ENCODE measurements around the gene ASTN2. TPM values are rescaled to one million over a fixed set of nuclear protein-coding genes. Genes with fewer than 3 reads are reported as not detected.

The ASTN2 gene
- total RNA-seq, 1 donor from 2014 or later, result 10.0 TPM

DNA sequence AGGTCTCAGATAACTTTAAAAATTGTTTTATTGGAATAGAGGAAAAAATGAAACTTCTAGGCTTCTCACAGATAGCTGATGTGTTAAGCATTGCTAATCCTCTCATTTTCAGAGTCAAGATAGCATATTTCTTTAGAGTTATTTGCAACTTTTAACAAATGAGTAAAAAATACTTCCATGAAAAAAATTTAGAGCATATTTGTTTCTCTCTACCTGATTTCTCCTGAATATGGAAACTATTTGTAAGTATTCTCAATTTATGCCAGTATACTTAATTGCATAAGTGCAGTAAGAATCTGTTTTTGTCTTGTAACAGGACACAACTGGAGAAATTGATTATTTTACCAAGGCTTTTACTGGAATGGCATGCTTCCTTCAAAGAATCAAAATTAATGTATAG lies 731.3 kb downstream of the ASTN2 start:
- Mint-ChIP-seq H3K27me3 (ENCODE audit: unreplicated experiment) (peaks cover 7% of the 10 kb centered on the region), H3K9me3 (ENCODE audit: unreplicated experiment) (no peaks in the 10 kb centered on the region), H3K4me3 (ENCODE audit: unreplicated experiment) (no peak overlapping the region), H3K36me3 (ENCODE audit: low read depth, unreplicated experiment) (no peaks in the 10 kb centered on the region), H3K4me1 (ENCODE audit: unreplicated experiment) (peaks cover 14% of the 10 kb centered on the region), H3K27ac (ENCODE audit: unreplicated experiment) (no peak overlapping the region)
- no peak for DNase-seq (ENCODE audit: low spot score)
- TF ChIP-seq CTCF (IDR thresholded peaks at IDR 0.05; ENCODE audit: unreplicated experiment), result no peak

DNA sequence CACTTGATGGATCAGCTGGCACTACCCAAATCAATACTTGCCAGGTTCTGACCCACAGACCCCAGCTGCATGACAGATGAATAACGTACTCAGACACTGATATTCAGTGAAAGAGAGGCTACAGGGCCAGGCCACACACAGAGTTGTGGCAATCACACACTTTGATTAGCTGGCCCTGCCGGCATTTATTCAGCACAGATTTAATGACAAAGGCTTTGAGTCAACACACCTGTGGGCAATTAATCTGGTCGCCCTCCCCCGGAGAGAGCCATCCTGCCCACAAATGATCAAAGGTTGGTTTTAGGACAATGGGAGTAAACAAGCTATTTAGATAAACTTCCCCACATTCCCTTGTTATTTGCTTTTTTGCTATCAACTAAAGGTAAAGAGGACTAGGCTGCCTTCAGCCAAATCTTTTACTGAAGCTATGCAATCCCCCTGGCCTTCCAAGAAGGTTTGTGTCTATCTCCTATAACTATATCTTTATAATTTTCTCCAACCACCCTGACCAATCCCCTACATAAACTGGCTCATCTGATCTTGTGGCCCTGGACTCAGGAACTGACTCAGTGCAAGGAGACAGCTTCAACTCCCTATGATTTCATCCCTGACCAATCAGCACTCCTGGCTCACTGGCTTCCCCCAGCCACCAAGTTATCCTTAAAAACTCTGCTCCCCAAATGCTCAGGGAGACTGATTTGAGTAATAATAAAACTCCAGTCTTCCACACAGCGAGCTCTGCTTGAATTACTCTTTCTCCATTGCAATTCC lies 740.5 kb downstream of the ASTN2 start:
- H3K27me3 Mint-ChIP-seq (ENCODE audit: unreplicated experiment), result no peaks in the 10 kb centered on the region
- H3K9me3 Mint-ChIP-seq (ENCODE audit: unreplicated experiment), result peaks cover 6% of the 10 kb centered on the region
- no peak for TF ChIP-seq CTCF (IDR thresholded peaks at IDR 0.05; ENCODE audit: unreplicated experiment)
- DNase-seq (ENCODE audit: low spot score), result no peak
- H3K36me3 Mint-ChIP-seq (ENCODE audit: low read depth, unreplicated experiment), result peaks cover 25% of the 10 kb centered on the region
- H3K27ac Mint-ChIP-seq (ENCODE audit: unreplicated experiment), result no peak overlapping the region
- H3K4me3 Mint-ChIP-seq (ENCODE audit: unreplicated experiment), result no peak overlapping the region
- no peaks in the 10 kb centered on the region for H3K4me1 Mint-ChIP-seq (ENCODE audit: unreplicated experiment)

GRCh38 chr9:116673375-116673774 lies 741.5 kb downstream of the ASTN2 start:
- Mint-ChIP-seq H3K27ac (ENCODE audit: unreplicated experiment) (no peak overlapping the region), H3K36me3 (ENCODE audit: low read depth, unreplicated experiment) (peaks cover 25% of the 10 kb centered on the region), H3K4me1 (ENCODE audit: unreplicated experiment) (no peaks in the 10 kb centered on the region), H3K4me3 (ENCODE audit: unreplicated experiment) (no peak overlapping the region), H3K9me3 (ENCODE audit: unreplicated experiment) (peaks cover 6% of the 10 kb centered on the region), H3K27me3 (ENCODE audit: unreplicated experiment) (no peaks in the 10 kb centered on the region)
- DNase-seq (ENCODE audit: low spot score), result no peak
- no peak for TF ChIP-seq CTCF (IDR thresholded peaks at IDR 0.05; ENCODE audit: unreplicated experiment)

DNA sequence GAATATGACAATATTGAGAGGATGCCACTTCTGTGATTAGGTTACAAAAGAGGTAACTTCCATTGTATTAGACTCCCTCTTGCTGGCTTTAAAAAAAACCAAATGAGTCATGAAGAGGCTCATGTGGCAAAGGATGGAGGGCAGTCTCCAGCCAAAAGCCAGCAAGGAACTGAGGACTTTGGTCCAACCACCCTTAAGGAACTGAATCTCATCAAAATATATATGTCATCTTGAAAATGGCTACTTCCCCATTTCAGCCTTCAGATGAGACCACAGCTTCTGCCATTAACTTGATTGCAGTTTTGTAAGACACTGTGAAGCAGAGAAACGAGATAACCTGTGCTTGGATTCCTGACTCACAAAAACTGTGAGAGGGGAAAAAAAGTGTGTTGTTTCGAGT lies 743.3 kb downstream of the ASTN2 start:
- TF ChIP-seq CTCF (IDR thresholded peaks at IDR 0.05; ENCODE audit: unreplicated experiment), result no peak
- no peak for DNase-seq (ENCODE audit: low spot score)
- H3K27ac Mint-ChIP-seq (ENCODE audit: unreplicated experiment), result no peak overlapping the region
- peaks cover 6% of the 10 kb centered on the region for H3K9me3 Mint-ChIP-seq (ENCODE audit: unreplicated experiment)
- no peak overlapping the region for H3K4me3 Mint-ChIP-seq (ENCODE audit: unreplicated experiment)
- H3K36me3 Mint-ChIP-seq (ENCODE audit: low read depth, unreplicated experiment), result peaks cover 25% of the 10 kb centered on the region
- no peaks in the 10 kb centered on the region for H3K27me3 Mint-ChIP-seq (ENCODE audit: unreplicated experiment)
- H3K4me1 Mint-ChIP-seq (ENCODE audit: unreplicated experiment), result no peaks in the 10 kb centered on the region

GRCh38 chr9:116668970-116669695 lies 745.7 kb downstream of the ASTN2 start:
- Mint-ChIP-seq H3K36me3 (ENCODE audit: low read depth, unreplicated experiment) (peaks cover 9% of the 10 kb centered on the region), H3K27me3 (ENCODE audit: unreplicated experiment) (no peaks in the 10 kb centered on the region), H3K4me1 (ENCODE audit: unreplicated experiment) (no peaks in the 10 kb centered on the region), H3K4me3 (ENCODE audit: unreplicated experiment) (no peak overlapping the region), H3K9me3 (ENCODE audit: unreplicated experiment) (no peaks in the 10 kb centered on the region), H3K27ac (ENCODE audit: unreplicated experiment) (no peak overlapping the region)
- no peak for DNase-seq (ENCODE audit: low spot score)
- no peak for TF ChIP-seq CTCF (IDR thresholded peaks at IDR 0.05; ENCODE audit: unreplicated experiment)
